Mesendoderm (in vitro differentiated cells): Measurements from ENCODE around the gene STOML3.

Source experiments
- DNase-seq: peaks from one replicate; pipeline ENCODE4 v3.0.0; 2013
- H2AK5ac ChIP-seq: 2 replicates; pipeline ENCODE4 v1.6.1; 2013; ENCODE audit warnings: low read length, inconsistent platforms
- H2BK120ac ChIP-seq: 2 replicates; pipeline ENCODE4 v1.6.1; 2013; ENCODE audit warnings: low read depth, mild to moderate bottlenecking, low read length, moderate library complexity, mixed read lengths
- H2BK15ac ChIP-seq: replicated peaks from 2 replicates; pipeline ENCODE4 v1.6.1; 2013; ENCODE audit warnings: low read depth, mild to moderate bottlenecking, moderate library complexity
- H2BK5ac ChIP-seq: 2 replicates; pipeline ENCODE4 v1.6.1; 2013; ENCODE audit warnings: low read length, inconsistent platforms
- H3K18ac ChIP-seq: 2 replicates; pipeline ENCODE4 v1.6.1; 2013; ENCODE audit warnings: mild to moderate bottlenecking, low read length, mixed read lengths
- H3K23ac ChIP-seq: one replicate; pipeline ENCODE4 v1.6.1; 2013; ENCODE audit warnings: low read length
- H3K27ac ChIP-seq: 2 replicates; pipeline ENCODE4 v1.5.1; 2013; ENCODE audit warnings: low read depth, mild to moderate bottlenecking, inconsistent platforms, low read length, moderate library complexity
- H3K27me3 ChIP-seq: 2 replicates; pipeline ENCODE4 v1.6.1; 2013; ENCODE audit warnings: low read length, control low read depth, mild to moderate bottlenecking, inconsistent platforms; ENCODE audit not compliant: insufficient read depth, poor library complexity
- H3K36me3 ChIP-seq: 2 replicates; pipeline ENCODE4 v1.6.1; 2013; ENCODE audit warnings: low read length, inconsistent platforms; ENCODE audit not compliant: control insufficient read depth, insufficient read depth
- H3K4ac ChIP-seq: one replicate; pipeline ENCODE4 v1.6.1; 2013; ENCODE audit warnings: low read depth, mild to moderate bottlenecking, low read length, moderate library complexity
- H3K4me1 ChIP-seq: 2 replicates; pipeline ENCODE4 v1.6.1; 2013; ENCODE audit warnings: low read depth, low read length, inconsistent platforms; ENCODE audit not compliant: control insufficient read depth
- H3K4me2 ChIP-seq: 2 replicates; pipeline ENCODE4 v1.6.1; 2013; ENCODE audit warnings: low read length
- H3K4me3 ChIP-seq: 2 replicates; pipeline ENCODE4 v1.5.1; 2013; ENCODE audit warnings: mild to moderate bottlenecking, low read length
- H3K56ac ChIP-seq: one replicate; pipeline ENCODE4 v1.6.1; 2013; ENCODE audit warnings: low read length
- H3K79me1 ChIP-seq: 2 replicates; pipeline ENCODE4 v1.6.1; 2013; ENCODE audit warnings: low read length, inconsistent platforms
- H3K79me2 ChIP-seq: 2 replicates; pipeline ENCODE4 v1.6.1; 2013; ENCODE audit warnings: mild to moderate bottlenecking, low read length; ENCODE audit not compliant: control insufficient read depth, insufficient read depth
- H3K9ac ChIP-seq: 2 replicates; pipeline ENCODE4 v1.6.1; 2013; ENCODE audit warnings: low read length, inconsistent platforms
- H4K5ac ChIP-seq: one replicate; pipeline ENCODE4 v1.6.1; 2013; ENCODE audit warnings: low read length
- H4K8ac ChIP-seq: one replicate; pipeline ENCODE4 v1.6.1; 2013; ENCODE audit warnings: low read depth, mild to moderate bottlenecking, control low read depth, low read length, moderate library complexity
- WGBS: extraction: QIAGEN DNeasy Blood & Tissue Kit; methylation state at CpG from one replicate; pipeline ENCODE4 v1.1.7; 2013; ENCODE audit warnings: low lambda C conversion rate, missing lambda C conversion rate; ENCODE audit not compliant: insufficient coverage; ENCODE audit errors: extremely low coverage; 5-methylcytosine and 5-hydroxymethylcytosine counted together

STOML3 gene

GRCh38 chr13:38965281-38965680 is 25.4 kb downstream of the STOML3 start:
- no peaks in the 10 kb centered on the region for H3K36me3 ChIP-seq
- no peak for DNase-seq
- no CpG with 5 or more reads among the region's 4 CpGs for WGBS
- no peak overlapping the region for H2BK120ac ChIP-seq
- H4K8ac ChIP-seq = no peak overlapping the region
- H2AK5ac ChIP-seq = no peak overlapping the region
- no peak overlapping the region for H3K27ac ChIP-seq
- H3K56ac ChIP-seq = no peak overlapping the region
- no peak overlapping the region for H4K5ac ChIP-seq
- H3K4ac ChIP-seq = no peak overlapping the region
- H3K79me1 ChIP-seq = no peaks in the 10 kb centered on the region
- no peaks in the 10 kb centered on the region for H3K79me2 ChIP-seq
- no peak overlapping the region for H3K23ac ChIP-seq
- H2BK15ac ChIP-seq = no peak overlapping the region
- H2BK5ac ChIP-seq = no peak overlapping the region
- H3K4me2 ChIP-seq = no peak overlapping the region
- no peak overlapping the region for H3K9ac ChIP-seq
- H3K18ac ChIP-seq = no peak overlapping the region
- no peaks in the 10 kb centered on the region for H3K4me1 ChIP-seq
- no peak overlapping the region for H3K4me3 ChIP-seq
- H3K27me3 ChIP-seq = no peaks in the 10 kb centered on the region

GRCh38 chr13:38960175-38960574 is 30.5 kb downstream of the STOML3 start:
- no peaks in the 10 kb centered on the region for H3K79me2 ChIP-seq
- H3K9ac ChIP-seq = no peak overlapping the region
- no peak overlapping the region for H3K4me2 ChIP-seq
- DNase-seq = no peak
- no peak overlapping the region for H4K5ac ChIP-seq
- H3K4me1 ChIP-seq = no peaks in the 10 kb centered on the region
- no peaks in the 10 kb centered on the region for H3K27me3 ChIP-seq
- H3K27ac ChIP-seq = no peak overlapping the region
- H2BK5ac ChIP-seq = no peak overlapping the region
- H2AK5ac ChIP-seq = no peak overlapping the region
- no peak overlapping the region for H2BK120ac ChIP-seq
- no peak overlapping the region for H3K4me3 ChIP-seq
- H3K79me1 ChIP-seq = no peaks in the 10 kb centered on the region
- H4K8ac ChIP-seq = no peak overlapping the region
- no peak overlapping the region for H3K18ac ChIP-seq
- H3K56ac ChIP-seq = no peak overlapping the region
- H3K4ac ChIP-seq = no peak overlapping the region
- H3K23ac ChIP-seq = no peak overlapping the region
- H2BK15ac ChIP-seq = no peak overlapping the region
- no peaks in the 10 kb centered on the region for H3K36me3 ChIP-seq

- Histone ChIP-seq H3K9ac (no peak overlapping the region), H3K4me2 (no peak overlapping the region), H4K8ac (no peak overlapping the region), H2AK5ac (no peak overlapping the region), H3K79me2 (no peaks in the 10 kb centered on the region), H3K27ac (no peak overlapping the region), H3K4me3 (no peak overlapping the region), H3K18ac (no peak overlapping the region), H2BK15ac (no peak overlapping the region), H3K4me1 (no peaks in the 10 kb centered on the region), H3K79me1 (no peaks in the 10 kb centered on the region), H3K56ac (no peak overlapping the region), H3K4ac (no peak overlapping the region), H3K23ac (no peak overlapping the region), H2BK120ac (no peak overlapping the region), H4K5ac (no peak overlapping the region), H3K27me3 (no peaks in the 10 kb centered on the region), H3K36me3 (no peaks in the 10 kb centered on the region), H2BK5ac (no peak overlapping the region)
- no peak for DNase-seq
- no CpG with 5 or more reads among the region's 11 CpGs for WGBS
Measured at GRCh38 chr13:38957794-38958592, 32.6 kb downstream of the STOML3 start.

GRCh38 chr13:38954844-38955243 is 35.8 kb downstream of the STOML3 start:
- Histone ChIP-seq H3K4me2 (no peak overlapping the region), H3K27ac (no peak overlapping the region), H3K56ac (no peak overlapping the region), H3K9ac (no peak overlapping the region), H3K4me1 (no peaks in the 10 kb centered on the region), H4K5ac (no peak overlapping the region), H3K23ac (no peak overlapping the region), H3K79me1 (no peaks in the 10 kb centered on the region), H2BK5ac (no peak overlapping the region), H3K4me3 (no peak overlapping the region), H4K8ac (no peak overlapping the region), H3K27me3 (no peaks in the 10 kb centered on the region), H2BK120ac (no peak overlapping the region), H3K79me2 (no peaks in the 10 kb centered on the region), H3K36me3 (no peaks in the 10 kb centered on the region), H3K18ac (no peak overlapping the region), H3K4ac (no peak overlapping the region), H2BK15ac (no peak overlapping the region), H2AK5ac (no peak overlapping the region)
- no peak for DNase-seq

- H4K5ac ChIP-seq = no peak overlapping the region
- no peak overlapping the region for H3K23ac ChIP-seq
- H2AK5ac ChIP-seq = no peak overlapping the region
- H3K27ac ChIP-seq = no peak overlapping the region
- H3K4me1 ChIP-seq = no peaks in the 10 kb centered on the region
- no peak overlapping the region for H3K4me3 ChIP-seq
- H3K36me3 ChIP-seq = no peaks in the 10 kb centered on the region
- no peaks in the 10 kb centered on the region for H3K79me1 ChIP-seq
- no peak overlapping the region for H4K8ac ChIP-seq
- H3K27me3 ChIP-seq = no peaks in the 10 kb centered on the region
- no peak overlapping the region for H3K9ac ChIP-seq
- no peak overlapping the region for H3K4ac ChIP-seq
- no peak overlapping the region for H3K4me2 ChIP-seq
- WGBS = no CpG with 5 or more reads among the region's 2 CpGs
- H2BK5ac ChIP-seq = no peak overlapping the region
- H2BK15ac ChIP-seq = no peak overlapping the region
- H3K18ac ChIP-seq = no peak overlapping the region
- H3K56ac ChIP-seq = no peak overlapping the region
- no peak for DNase-seq
- H2BK120ac ChIP-seq = no peak overlapping the region
- H3K79me2 ChIP-seq = no peaks in the 10 kb centered on the region
Measured at GRCh38 chr13:38954291-38954690, 36.3 kb downstream of the STOML3 start.

GRCh38 chr13:38952827-38953226 is 37.8 kb downstream of the STOML3 start:
- Histone ChIP-seq H3K36me3 (no peaks in the 10 kb centered on the region), H3K79me1 (no peaks in the 10 kb centered on the region)

More at GRCh38 chr13:38952827-38953226, 37.8 kb downstream of the STOML3 start:
- no peaks in the 10 kb centered on the region for H3K4me1 ChIP-seq
- no peak overlapping the region for H3K23ac ChIP-seq
- no peak overlapping the region for H3K9ac ChIP-seq
- H3K56ac ChIP-seq = no peak overlapping the region
- H3K18ac ChIP-seq = no peak overlapping the region
- no peak for DNase-seq
- H2AK5ac ChIP-seq = no peak overlapping the region
- no CpG with 5 or more reads among the region's 1 CpG for WGBS
- no peak overlapping the region for H3K4me3 ChIP-seq
- no peak overlapping the region for H4K5ac ChIP-seq
- H2BK15ac ChIP-seq = no peak overlapping the region
- H3K27ac ChIP-seq = no peak overlapping the region
- H2BK120ac ChIP-seq = no peak overlapping the region
- no peak overlapping the region for H4K8ac ChIP-seq
- no peak overlapping the region for H3K4ac ChIP-seq
- no peak overlapping the region for H3K4me2 ChIP-seq
- H3K27me3 ChIP-seq = no peaks in the 10 kb centered on the region
- H3K79me2 ChIP-seq = no peaks in the 10 kb centered on the region
- no peak overlapping the region for H2BK5ac ChIP-seq
